Measurements from ENCODE around the gene CAMK1D. TPM values are rescaled to one million over a fixed set of nuclear protein-coding genes. Genes with fewer than 3 reads are reported as not detected.

Gene CAMK1D
- total RNA-seq, 2 experiments from 2014 or later, result 19.0 to 25.6 TPM

GRCh38 chr10:12663863-12664262 lies 314.5 kb downstream of the CAMK1D start:
- TF ChIP-seq CTCF (conservative IDR thresholded peaks at IDR 0.05; ENCODE audit: low read length) (no peak), EZH2phosphoT487 (IDR thresholded peaks at IDR 0.05; ENCODE audit: borderline replicate concordance, low read depth, low read length) (no peak)
- Histone ChIP-seq H3K4me3 (ENCODE audit: low read depth, low read length, poor library complexity, severe bottlenecking) (no peak overlapping the region), H3K36me3 (ENCODE audit: insufficient read depth, low read length) (peaks cover 8% of the 10 kb centered on the region; the same call in 1 of the 2 replicates), H3K79me2 (ENCODE audit: insufficient read depth, low read depth, low read length) (no peaks in the 10 kb centered on the region), H2AFZ (ENCODE audit: low read length) (no peak overlapping the region), H3K4me1 (ENCODE audit: insufficient read depth, low read length, poor library complexity, severe bottlenecking) (no peaks in the 10 kb centered on the region), H3K27ac (ENCODE audit: low read depth, low read length, poor library complexity, severe bottlenecking) (no peak overlapping the region), H3K4me2 (ENCODE audit: low read length) (no peak overlapping the region), H3K9me2 (ENCODE audit: insufficient read depth, low read length) (no peaks in the 10 kb centered on the region), H4K20me1 (ENCODE audit: insufficient read depth, low read length) (no peaks in the 10 kb centered on the region), H3K9me3 (ENCODE audit: low read length) (no peaks in the 10 kb centered on the region)
- intact Hi-C loops (cut with micrococcal nuclease; ENCODE audit: unreplicated experiment), result no loop called here
- CTCF ChIA-PET (ENCODE audit: unreplicated experiment), result no interaction called here
- BruUV-seq (replicated peaks), result no TSS peak
- POLR2A ChIA-PET, result interaction anchor here (0.5 kb wide), 1 partner anchor 591 kb away, joined by 3 read pairs; no protein-coding TSS in a partner anchor
- DNase-seq (ENCODE audit: low spot score), result no peak

GRCh38 chr10:12665501-12665900 lies 316.2 kb downstream of the CAMK1D start:
- POLR2A ChIA-PET, result no interaction called here
- Histone ChIP-seq H3K9me3 (ENCODE audit: low read length) (no peaks in the 10 kb centered on the region), H3K4me2 (ENCODE audit: low read length) (no peak overlapping the region), H3K27ac (ENCODE audit: low read depth, low read length, poor library complexity, severe bottlenecking) (no peak overlapping the region), H3K4me1 (ENCODE audit: insufficient read depth, low read length, poor library complexity, severe bottlenecking) (no peaks in the 10 kb centered on the region), H3K4me3 (ENCODE audit: low read depth, low read length, poor library complexity, severe bottlenecking) (no peak overlapping the region), H3K79me2 (ENCODE audit: insufficient read depth, low read depth, low read length) (no peaks in the 10 kb centered on the region), H2AFZ (ENCODE audit: low read length) (no peak overlapping the region), H4K20me1 (ENCODE audit: insufficient read depth, low read length) (no peaks in the 10 kb centered on the region), H3K9me2 (ENCODE audit: insufficient read depth, low read length) (no peaks in the 10 kb centered on the region), H3K36me3 (ENCODE audit: insufficient read depth, low read length) (peaks cover 8% of the 10 kb centered on the region; the same call in 1 of the 2 replicates)
- no peak for DNase-seq (ENCODE audit: low spot score)
- intact Hi-C loops (cut with micrococcal nuclease; ENCODE audit: unreplicated experiment), result no loop called here
- CTCF ChIA-PET (ENCODE audit: unreplicated experiment), result no interaction called here
- no TSS peak for BruUV-seq (replicated peaks)
- TF ChIP-seq CTCF (conservative IDR thresholded peaks at IDR 0.05; ENCODE audit: low read length) (no peak), EZH2phosphoT487 (IDR thresholded peaks at IDR 0.05; ENCODE audit: borderline replicate concordance, low read depth, low read length) (no peak)

- CTCF ChIA-PET (ENCODE audit: unreplicated experiment), result no interaction called here
- no TSS peak for BruUV-seq (replicated peaks)
Measured at GRCh38 chr10:12667052-12667451, 317.7 kb downstream of the CAMK1D start.

More at GRCh38 chr10:12667052-12667451, 317.7 kb downstream of the CAMK1D start:
- no peaks in the 10 kb centered on the region for H4K20me1 ChIP-seq (ENCODE audit: insufficient read depth, low read length)
- H3K9me2 ChIP-seq (ENCODE audit: insufficient read depth, low read length), result no peaks in the 10 kb centered on the region
- intact Hi-C loops (cut with micrococcal nuclease; ENCODE audit: unreplicated experiment), result no loop called here
- no peaks in the 10 kb centered on the region for H3K9me3 ChIP-seq (ENCODE audit: low read length)
- POLR2A ChIA-PET, result no interaction called here
- no peaks in the 10 kb centered on the region for H3K79me2 ChIP-seq (ENCODE audit: insufficient read depth, low read depth, low read length)
- no peak for TF ChIP-seq CTCF (conservative IDR thresholded peaks at IDR 0.05; ENCODE audit: low read length)
- no peak for TF ChIP-seq EZH2phosphoT487 (IDR thresholded peaks at IDR 0.05; ENCODE audit: borderline replicate concordance, low read depth, low read length)
- H2AFZ ChIP-seq (ENCODE audit: low read length), result no peak overlapping the region
- H3K27ac ChIP-seq (ENCODE audit: low read depth, low read length, poor library complexity, severe bottlenecking), result no peak overlapping the region
- peaks cover 8% of the 10 kb centered on the region; the same call in 1 of the 2 replicates for H3K36me3 ChIP-seq (ENCODE audit: insufficient read depth, low read length)
- H3K4me3 ChIP-seq (ENCODE audit: low read depth, low read length, poor library complexity, severe bottlenecking), result no peak overlapping the region
- no peak overlapping the region for H3K4me2 ChIP-seq (ENCODE audit: low read length)
- no peaks in the 10 kb centered on the region for H3K4me1 ChIP-seq (ENCODE audit: insufficient read depth, low read length, poor library complexity, severe bottlenecking)
- no peak for DNase-seq (ENCODE audit: low spot score)

All from OCI-LY7 (cell line).